ENCODE measurements around the gene HS3ST6.

The HS3ST6 gene

DNA sequence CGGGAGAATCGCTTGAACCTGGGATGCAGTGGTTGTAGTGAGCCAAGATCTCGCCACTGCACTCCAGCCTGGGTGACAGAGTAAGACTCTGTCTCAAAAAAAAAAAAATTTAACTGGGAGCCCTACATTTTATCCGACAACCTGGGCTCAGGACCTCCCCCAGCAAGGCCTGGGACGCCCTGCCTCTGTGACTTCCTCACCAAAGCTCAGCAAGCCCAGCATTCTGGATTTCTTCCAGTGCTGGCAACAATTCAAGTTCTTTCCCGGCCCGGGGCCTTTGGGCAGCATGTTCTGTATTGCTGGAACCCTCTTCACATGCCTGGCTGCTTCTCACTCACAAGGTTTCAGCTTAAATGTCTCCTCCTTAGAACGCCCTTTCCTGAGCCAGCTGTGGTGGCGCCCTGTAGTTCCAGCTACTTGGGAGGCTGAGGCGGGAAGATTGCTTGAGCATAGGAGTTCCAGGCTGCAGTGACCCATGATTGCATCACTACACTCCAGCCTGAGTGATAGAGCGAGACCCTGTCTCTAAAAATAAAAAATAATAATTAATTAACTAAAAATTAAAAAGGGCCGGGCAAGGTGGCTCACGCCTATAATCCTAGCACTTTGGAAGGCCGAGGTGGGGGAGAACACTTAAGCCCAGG is 30.4 kb downstream of the HS3ST6 start:
- no peak for TF ChIP-seq GATA3 (IDR thresholded peaks at IDR 0.05; ENCODE audit: low read depth, low read length)
- TF ChIP-seq GATA2 (IDR thresholded peaks at IDR 0.05; ENCODE audit: low read depth, low read length): no peak

DNA sequence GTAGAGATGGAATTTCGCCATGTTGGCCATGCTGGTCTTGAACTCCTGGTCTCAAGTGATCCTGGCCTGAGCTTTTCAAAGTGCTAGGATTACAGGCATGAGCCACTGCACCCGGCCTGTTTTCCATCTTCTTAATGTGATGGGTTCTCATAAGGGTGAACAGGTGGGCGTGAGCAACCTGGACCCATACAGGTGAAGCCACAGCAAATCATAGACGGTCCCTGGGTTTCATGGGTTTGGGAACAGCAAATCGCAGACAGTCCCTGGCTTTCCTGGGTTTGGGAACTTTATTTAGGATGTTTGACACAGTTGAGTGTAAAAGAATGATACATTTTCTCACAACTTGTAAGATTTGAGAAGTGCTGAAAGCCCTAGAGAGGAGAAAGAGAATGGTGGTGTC is 33.3 kb downstream of the HS3ST6 start:
- TF ChIP-seq GATA2 (IDR thresholded peaks at IDR 0.05; ENCODE audit: low read depth, low read length) (no peak), GATA3 (IDR thresholded peaks at IDR 0.05; ENCODE audit: low read depth, low read length) (no peak)

DNA sequence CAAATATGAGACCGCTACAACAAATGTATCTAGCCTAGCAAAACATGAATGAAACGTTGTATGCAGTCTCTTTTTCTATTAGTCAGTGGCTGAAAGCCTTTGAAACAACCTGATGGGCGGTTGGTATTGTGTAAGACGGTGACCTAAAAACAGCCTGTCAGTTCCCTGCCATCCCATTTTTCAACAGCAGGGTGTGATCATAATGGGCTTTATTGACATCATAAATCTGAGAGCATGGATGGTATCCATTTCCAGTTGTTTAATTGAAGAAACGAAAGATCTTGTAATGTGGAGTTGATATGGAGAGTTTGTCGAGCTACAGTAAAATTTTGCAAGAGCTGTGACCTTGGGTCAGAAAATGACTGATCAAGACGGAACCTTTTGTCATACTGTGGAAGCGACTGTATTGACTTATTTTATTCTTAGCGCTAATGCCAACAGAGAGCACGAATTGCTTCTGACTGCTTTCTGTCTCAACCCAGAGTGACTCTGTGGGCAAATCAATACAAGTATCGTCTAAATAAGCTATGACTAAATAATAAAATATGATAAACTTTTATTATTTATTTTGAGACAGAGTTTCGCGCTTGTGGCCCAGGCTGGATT is 34.0 kb downstream of the HS3ST6 start:
- TF ChIP-seq GATA3 (IDR thresholded peaks at IDR 0.05; ENCODE audit: low read depth, low read length): no peak
- no peak for TF ChIP-seq GATA2 (IDR thresholded peaks at IDR 0.05; ENCODE audit: low read depth, low read length)

DNA sequence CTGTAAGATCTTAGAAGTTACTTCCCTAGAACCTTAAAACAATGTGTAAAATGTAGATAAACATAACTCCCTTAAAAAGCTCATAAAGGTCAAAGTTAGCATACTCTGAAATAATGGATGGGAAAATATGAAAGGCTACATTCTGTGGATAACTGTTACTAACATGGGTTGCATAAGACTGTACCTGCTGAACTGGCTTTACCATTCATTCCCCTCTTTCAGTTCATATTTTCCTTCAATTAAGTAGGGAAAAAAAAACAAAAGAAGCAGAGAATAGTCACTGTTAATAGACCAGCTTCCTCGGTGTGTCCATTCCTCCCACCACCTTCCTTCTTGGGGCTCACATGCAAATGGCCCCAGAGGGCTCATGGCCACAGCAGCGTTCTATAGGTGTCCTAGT is 38.7 kb downstream of the HS3ST6 start:
- no peak for TF ChIP-seq GATA3 (IDR thresholded peaks at IDR 0.05; ENCODE audit: low read depth, low read length)
- no peak for TF ChIP-seq GATA2 (IDR thresholded peaks at IDR 0.05; ENCODE audit: low read depth, low read length)

DNA sequence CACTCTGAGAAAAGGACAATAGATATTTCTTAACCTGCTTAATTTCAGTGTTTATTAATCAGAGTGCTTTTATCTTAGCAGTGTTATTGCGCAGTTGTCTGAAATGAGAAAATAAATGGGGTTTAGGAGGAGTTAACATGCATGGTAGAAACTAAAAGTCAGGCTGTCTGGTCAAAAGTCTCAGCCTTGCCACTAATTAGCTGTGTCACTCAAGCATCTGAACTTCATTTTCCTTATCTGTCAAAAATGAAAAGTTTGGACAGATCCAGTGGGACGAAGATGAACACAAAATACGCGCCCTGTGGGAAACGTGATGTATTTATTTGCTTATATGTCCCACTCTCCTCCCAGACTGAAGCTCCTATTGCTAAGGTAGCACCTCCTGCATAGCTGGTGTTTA is 40.0 kb downstream of the HS3ST6 start:
- TF ChIP-seq GATA3 (IDR thresholded peaks at IDR 0.05; ENCODE audit: low read depth, low read length) (no peak), GATA2 (IDR thresholded peaks at IDR 0.05; ENCODE audit: low read depth, low read length) (no peak)

DNA sequence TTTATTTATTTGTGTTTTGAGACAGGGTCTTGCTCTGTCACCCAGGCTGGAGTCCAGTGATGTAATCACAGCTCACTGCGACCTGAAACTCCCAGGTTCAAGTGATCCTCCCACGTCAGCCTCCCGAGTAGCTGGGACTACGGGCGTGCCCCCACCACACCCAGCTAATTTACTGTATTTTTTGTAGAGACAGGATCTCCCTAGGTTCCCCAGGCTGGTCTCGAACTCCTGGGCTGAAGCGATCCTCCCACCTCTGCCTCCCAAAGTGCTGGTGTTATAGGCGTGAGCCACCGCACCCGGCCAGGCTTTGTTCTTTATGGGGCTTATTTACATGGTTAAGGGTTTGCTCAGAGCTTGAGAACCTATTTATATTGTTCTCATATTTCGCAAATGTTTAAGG is 40.4 kb downstream of the HS3ST6 start:
- no peak for TF ChIP-seq GATA3 (IDR thresholded peaks at IDR 0.05; ENCODE audit: low read depth, low read length)
- no peak for TF ChIP-seq GATA2 (IDR thresholded peaks at IDR 0.05; ENCODE audit: low read depth, low read length)

DNA sequence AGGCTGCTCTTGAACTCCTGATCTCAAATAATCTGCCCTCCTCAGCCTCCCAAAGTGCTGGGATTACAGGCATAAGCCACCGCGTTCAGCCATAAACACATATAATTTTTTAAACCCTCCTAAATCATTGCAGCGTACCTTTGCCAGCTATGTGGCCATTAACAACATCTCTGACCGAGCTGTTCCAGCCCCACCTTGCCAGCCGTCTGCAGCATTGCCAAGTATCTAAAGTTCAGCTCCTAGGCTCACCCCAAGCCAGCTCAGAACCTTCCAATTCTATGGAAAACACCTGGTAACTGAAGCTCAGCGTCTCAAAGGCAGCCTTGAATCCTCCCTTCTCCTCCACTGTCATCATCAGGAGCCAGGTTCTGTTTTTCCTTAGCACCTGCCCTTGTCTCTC is 41.1 kb downstream of the HS3ST6 start:
- TF ChIP-seq GATA3 (IDR thresholded peaks at IDR 0.05; ENCODE audit: low read depth, low read length): no peak
- no peak for TF ChIP-seq GATA2 (IDR thresholded peaks at IDR 0.05; ENCODE audit: low read depth, low read length)

DNA sequence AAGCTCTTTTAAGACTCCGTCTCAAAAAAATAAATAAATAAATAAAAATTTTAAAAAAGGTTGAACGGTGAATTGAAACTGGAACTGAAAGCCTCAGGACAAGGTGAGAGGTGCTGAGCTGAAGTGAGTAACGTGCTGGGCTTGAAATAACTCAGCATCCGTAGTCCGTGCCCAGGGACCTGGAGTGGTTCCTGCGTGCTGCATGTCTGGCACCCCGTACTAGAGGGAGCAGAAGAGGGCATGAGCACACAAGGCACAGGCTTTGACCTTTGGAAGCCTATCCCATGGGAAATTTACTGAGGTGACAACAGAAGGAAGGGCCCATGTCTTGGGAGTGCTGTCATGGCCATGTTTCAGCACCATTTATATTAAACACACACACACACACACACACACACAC is 41.7 kb downstream of the HS3ST6 start:
- TF ChIP-seq GATA2 (IDR thresholded peaks at IDR 0.05; ENCODE audit: low read depth, low read length): no peak
- no peak for TF ChIP-seq GATA3 (IDR thresholded peaks at IDR 0.05; ENCODE audit: low read depth, low read length)

DNA sequence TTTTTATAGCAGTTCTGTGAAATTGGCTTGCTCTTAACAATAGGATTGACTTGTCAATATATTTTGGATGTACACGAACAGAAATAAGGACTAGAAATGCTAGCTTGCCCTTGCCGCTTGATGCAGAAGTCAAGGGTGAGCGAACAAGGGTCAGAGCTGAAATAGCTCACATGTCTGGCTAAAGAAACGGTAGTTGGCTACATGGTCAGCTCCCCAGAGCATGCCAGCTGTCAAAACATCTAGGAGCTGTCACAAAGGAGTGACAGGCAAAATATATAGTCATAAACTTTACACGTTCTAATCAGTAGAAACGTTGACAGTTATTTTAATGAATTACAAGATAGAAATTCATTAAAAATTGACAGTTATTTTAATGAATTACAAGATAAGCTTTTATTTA is 43.4 kb downstream of the HS3ST6 start:
- TF ChIP-seq GATA3 (IDR thresholded peaks at IDR 0.05; ENCODE audit: low read depth, low read length) (no peak), GATA2 (IDR thresholded peaks at IDR 0.05; ENCODE audit: low read depth, low read length) (no peak)

DNA sequence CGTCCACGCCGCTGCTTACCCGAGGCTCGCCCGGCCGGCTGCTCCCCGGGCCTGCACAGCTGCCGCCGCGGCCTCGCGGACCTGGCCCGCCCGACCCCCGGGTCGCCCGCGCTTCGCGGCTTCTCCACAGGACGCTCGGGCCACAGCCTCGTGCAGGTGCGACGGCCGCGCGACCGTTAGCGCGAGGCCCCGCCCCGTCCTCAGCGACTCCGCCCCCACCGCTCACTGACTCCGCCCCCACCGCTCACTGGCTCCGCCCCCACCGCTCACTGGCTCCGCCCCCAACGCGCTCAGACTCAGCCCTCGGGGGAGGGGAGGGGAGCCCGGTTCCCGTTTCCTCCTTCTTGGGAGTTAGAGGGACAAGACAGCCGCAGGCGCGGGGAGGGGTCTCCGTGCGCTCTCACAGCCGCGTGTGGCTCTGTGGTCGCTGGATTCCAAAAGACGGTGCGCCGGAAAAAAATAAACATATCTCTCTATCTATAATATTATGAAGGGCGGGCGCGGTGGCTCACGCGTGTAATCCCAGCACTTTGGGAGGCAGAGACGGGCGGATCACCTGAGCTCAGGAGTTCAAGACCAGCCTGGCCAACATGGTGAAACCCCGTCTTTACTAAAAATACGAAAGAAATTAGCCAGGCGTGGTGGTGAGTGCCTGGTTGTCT is 46.1 kb downstream of the HS3ST6 start, which contains the start of gene MEIOB:
Gene MEIOB (minus strand): TSS at position 191 of the 662 bp plus-strand sequence. CDS start 3,989 bp downstream, outside the sequence.
- TF ChIP-seq GATA3 (IDR thresholded peaks at IDR 0.05; ENCODE audit: low read depth, low read length) (no peak), GATA2 (IDR thresholded peaks at IDR 0.05; ENCODE audit: low read depth, low read length) (no peak)

DNA sequence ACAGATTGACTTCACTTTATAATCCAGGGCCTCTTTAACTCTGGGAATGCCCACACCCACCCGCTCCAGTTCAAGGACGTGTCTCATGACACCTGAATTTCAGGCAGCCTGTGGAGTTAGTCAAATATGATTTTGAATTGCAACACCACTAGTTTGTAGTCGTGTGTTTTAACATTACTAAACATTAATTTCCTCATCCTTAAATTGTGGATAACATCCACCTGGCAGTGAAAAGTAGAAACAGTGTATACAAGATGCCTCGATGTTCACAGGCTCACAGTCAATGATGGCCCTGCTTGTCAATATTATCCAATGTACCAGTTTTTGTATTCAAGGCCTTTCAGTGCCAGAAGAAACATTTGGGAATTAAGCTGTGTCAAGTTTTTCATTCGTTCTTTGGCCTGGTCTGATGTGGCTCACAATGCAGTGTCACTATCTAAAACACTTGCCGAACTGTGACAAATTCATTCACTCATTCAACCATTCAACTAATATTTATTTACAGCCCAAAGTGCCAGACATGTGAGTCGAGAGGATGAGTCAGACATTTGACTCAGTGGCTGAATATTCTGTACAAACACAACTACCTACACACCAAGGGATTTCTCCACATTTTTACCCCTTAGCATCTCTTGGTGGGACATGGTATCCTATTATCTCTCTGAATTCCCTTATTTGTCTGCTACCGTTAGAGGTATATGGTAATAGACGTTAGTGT is 47.7 kb downstream of the HS3ST6 start:
- TF ChIP-seq GATA3 (IDR thresholded peaks at IDR 0.05; ENCODE audit: low read depth, low read length) (no peak), GATA2 (IDR thresholded peaks at IDR 0.05; ENCODE audit: low read depth, low read length) (no peak)

DNA sequence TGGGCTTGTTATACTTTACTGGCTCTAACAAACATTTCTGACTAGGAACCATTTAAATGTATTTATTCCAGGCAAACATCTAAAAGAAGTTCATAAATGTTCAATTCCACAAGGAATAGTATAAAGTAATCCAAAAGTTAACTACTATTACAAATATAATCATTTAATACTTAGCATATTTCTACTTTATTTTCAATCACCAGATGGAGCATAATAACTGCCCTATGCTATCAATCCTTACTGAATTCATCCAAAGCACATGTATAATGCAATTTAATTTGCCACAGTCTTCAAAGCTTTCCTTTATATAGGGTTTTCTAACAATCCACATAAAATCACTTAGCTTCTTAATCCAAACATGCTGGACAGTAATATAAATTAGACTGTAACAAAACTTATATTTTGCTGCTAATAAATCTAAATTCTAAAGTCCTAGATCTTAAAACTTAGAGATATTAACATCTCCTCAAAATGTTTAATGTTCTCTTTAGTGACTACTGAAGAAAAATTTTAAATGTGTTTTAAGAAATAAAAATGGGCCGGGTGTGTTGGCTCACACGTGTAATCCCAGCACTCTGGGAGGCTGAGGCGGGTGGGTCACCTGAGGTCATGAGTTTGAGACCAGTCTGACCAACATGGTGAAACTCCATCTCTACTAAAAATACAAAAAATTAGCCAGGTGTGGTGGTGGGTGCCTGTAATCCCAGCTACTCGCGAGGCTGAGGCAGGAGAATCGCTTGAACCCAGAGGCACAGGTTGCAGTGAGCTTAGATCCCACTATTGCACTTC is 52.1 kb downstream of the HS3ST6 start:
- TF ChIP-seq GATA3 (IDR thresholded peaks at IDR 0.05; ENCODE audit: low read depth, low read length): no peak
- no peak for TF ChIP-seq GATA2 (IDR thresholded peaks at IDR 0.05; ENCODE audit: low read depth, low read length)

DNA sequence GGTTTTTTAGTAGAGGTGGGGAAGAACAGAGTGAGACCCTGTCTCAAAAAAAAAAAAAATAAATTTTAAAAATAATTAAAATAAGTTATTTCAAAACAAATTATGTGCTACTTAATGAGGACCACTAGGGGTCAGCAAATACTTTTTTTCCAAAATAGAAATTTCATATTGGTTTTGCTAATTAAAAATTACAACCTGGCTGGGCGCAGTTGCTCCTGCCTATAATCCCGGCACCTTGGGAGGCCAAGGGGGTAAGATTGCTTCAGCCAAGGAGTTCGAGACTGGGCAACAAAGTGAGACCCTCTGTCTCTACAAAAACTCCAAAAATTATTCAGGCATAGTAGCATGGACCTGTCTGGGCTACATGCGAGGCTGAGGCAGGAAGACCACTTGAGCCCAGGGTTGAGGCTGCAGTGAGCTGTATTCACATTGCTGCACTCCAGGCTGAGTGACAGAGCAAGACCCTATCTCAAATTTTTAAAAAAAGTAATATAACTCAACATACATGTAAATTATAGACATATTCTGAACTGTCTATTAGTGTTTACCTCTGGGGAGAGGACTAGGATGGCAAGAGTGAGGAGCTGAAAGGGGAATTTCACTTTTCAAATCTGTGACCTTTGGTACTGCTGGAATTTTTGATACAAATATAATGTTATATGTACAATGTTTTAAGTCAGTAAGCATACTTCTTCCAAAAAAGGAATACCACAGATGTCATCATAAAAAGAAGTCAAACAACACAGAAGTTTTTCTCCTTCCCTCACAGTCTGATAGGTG is 54.3 kb downstream of the HS3ST6 start:
- TF ChIP-seq GATA2 (IDR thresholded peaks at IDR 0.05; ENCODE audit: low read depth, low read length) (no peak), GATA3 (IDR thresholded peaks at IDR 0.05; ENCODE audit: low read depth, low read length) (no peak)
